Activated CD4-positive, alpha-beta T cell treated with anti-CD3 and anti-CD28 coated beads, Interleukin-2, amount 50 U/mL, for 16 hours (primary cell): ENCODE measurements around the gene PAPSS2.
"Not testable (repeated sequence)": the region's sequence is repeated elsewhere in the genome, so short reads cannot be mapped to it uniquely, and the experiment has no call there.

Experiments
- DNase-seq: peaks from one replicate; pipeline ENCODE4 v3.0.0-alpha.2; 2020

PAPSS2 gene

GRCh38 chr10:87712913-87713616 is 53.4 kb downstream of the PAPSS2 start:
- no peak for DNase-seq

DNA sequence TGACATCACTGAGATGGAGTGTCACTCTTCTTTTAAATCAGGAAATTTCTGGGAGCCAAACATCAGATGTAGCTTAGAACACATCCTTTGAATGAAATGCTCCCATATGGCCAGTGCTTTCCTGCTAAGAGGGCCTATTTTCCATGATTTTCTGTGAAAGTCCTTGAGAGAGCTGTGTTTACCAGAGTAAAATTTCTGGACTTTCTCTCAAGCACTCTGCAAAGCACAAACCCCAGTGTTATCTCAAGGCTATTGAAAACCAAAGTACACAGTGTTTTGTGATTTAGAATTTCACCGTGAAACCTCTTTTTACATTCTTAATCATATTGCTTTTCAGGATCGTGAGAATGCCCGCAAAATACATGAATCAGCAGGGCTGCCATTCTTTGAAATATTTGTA is 54.0 kb downstream of the PAPSS2 start:
- DNase-seq: no peak

- no peak for DNase-seq
Observed at GRCh38 chr10:87715552-87716347, 56.1 kb downstream of the PAPSS2 start.

- DNase-seq: no peak
Observed at GRCh38 chr10:87716348-87716670, 56.6 kb downstream of the PAPSS2 start.

DNA sequence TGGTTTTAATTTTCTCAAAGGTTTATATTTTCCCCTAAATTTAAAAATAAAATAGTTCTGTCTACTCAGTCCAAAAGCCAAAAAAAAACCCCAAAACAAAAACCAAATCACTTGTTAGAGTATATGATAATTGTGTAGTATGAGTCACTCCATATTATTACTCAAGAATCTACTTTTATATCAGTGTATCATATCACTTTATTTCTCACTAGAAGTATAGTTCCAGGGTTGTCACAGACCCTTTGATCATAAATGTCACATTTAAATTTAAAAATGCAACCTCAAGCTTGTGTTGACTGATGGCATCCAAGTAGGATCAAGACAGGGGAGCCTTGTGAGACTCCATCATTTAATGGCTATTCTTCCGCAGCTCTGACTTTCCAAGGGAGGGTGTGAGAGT is 61.0 kb downstream of the PAPSS2 start:
- no peak for DNase-seq

DNA sequence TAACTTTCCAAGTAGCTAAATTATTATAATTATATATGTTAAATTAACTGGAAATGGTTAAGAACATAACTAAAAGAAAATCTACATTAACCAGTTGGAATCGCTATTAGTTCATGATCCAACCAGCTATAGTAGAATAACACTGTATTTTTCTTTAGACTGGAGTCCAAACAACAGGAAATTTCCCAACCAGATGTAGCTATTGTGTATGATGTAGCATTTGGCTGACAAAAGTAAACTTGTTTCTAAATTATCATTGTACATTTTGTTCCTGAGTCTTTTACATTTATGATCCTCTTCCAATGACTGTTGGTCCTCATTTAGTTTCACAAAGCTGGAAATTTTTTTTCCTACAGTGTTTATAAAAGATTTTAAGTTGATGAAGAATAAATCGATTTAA is 62.1 kb downstream of the PAPSS2 start:
- no peak for DNase-seq

DNA sequence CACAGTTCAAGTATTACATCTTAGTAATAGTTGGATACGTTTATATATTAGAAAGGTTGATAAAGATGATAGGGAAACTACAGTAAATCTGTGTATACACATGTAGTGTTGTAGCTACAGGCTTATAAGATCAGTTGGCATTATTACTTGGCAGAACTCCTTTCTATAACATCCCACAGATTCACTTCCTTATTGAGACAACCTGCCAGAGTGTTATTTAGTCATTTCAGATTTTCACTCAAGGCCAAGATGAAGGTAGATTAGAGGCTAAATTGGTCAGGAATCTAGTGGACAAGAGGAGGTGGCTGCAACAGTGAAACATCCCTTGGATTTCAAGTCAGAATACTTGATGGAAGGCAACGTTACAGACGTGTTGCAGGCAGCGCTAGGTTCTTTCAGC is 63.0 kb downstream of the PAPSS2 start:
- no peak for DNase-seq

DNA sequence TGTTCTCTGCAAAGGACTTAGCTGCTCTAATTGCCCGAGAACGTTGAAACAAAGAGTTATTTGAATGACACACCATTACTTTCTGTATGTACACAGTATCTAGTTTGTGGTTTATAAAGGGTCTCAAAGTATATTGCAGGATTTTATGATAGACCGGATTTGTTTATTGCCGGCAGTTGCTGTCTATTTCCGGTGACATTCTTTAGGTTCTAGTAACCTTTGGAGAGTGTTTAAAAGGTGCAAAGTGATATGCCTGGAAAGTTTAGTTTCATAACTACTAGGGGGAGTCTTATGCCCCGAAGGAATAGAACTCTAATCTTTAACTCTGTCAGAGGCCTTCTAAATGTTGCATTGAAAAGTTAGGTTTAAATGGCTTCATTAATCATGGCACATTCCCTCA is 63.8 kb downstream of the PAPSS2 start:
- DNase-seq: no peak

DNA sequence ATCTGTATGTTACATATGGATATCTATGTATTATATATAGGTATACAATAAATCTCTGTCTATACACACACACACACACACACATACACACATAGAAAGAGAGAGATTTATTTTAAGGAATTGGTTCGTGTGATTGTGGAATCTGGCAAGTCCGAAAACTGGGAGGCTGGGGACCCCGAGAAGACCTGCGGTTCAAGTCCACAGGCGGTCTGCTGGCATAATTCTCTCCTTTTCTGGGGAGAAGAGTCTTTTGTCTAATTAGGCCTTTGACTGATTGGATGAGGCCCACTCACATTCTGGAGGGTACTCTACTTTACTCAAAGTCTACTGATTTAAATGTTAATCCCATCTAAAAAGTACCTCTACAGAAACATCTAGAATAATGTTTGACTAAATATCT is 65.1 kb downstream of the PAPSS2 start:
- DNase-seq: no peak

GRCh38 chr10:87729940-87730339 is 70.3 kb downstream of the PAPSS2 start:
- no peak for DNase-seq

DNA sequence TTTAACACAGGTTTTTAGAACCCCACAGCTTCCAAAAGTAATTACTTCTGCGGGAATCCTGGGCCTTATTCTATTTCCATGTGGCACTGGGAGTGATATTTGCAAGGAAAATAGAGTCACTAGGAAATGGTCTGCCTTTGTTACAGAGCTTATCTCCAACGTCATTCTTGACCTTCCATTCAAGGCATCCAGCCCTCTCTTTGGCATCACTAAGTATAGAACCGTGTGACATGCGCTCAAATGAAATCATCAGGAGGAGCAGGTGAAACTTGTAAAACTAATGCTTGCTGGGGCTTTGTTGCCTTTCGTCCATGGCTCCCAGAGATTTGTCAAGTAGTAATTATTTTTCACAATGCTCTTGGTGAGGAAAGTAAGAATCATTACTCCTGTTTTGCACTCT is 73.4 kb downstream of the PAPSS2 start:
- DNase-seq: no peak

GRCh38 chr10:87734987-87735827 is 75.5 kb downstream of the PAPSS2 start:
- no peak for DNase-seq

- DNase-seq: not testable (repeated sequence)
Observed at GRCh38 chr10:87738253-87738652, 78.6 kb downstream of the PAPSS2 start.

DNA sequence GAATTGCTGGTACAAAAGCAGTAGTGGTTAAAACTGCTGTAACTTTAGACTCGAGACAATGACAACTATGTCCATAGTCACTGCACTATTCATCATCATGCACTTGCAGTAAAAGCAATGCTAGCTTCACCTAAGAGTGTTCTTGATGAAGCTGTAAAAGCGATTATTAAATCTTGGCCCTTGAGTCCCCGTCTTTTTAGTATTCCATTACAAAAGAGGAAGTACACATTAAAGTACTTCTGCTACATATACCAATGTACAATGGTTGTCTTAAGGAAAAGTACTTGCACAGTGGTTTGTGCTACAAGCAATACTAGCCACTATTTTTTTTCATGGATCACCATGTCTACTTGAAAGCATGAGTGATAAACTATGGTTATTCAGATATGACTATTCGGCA is 80.0 kb downstream of the PAPSS2 start:
- DNase-seq: no peak

GRCh38 chr10:87740254-87740655 is 80.6 kb downstream of the PAPSS2 start:
- no peak for DNase-seq

- not testable (repeated sequence) for DNase-seq
Observed at GRCh38 chr10:87742992-87743610, 83.4 kb downstream of the PAPSS2 start.

- DNase-seq: no peak
Observed at GRCh38 chr10:87744606-87745005, 84.9 kb downstream of the PAPSS2 start.

DNA sequence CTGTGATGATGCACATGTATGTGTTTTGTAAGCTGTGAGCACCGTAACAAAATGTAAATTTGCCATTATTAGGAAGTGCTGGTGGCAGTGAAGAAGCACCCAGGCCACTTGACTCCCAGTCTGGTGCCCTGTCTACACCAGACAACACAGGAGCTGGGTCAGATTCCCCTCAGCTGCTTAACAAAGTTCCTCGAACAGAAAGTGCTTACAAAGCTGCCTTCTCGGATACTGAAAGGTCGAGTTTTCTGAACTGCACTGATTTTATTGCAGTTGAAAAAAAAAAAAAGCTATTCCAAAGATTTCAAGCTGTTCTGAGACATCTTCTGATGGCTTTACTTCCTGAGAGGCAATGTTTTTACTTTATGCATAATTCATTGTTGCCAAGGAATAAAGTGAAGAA is 87.2 kb downstream of the PAPSS2 start:
- no peak for DNase-seq

DNA sequence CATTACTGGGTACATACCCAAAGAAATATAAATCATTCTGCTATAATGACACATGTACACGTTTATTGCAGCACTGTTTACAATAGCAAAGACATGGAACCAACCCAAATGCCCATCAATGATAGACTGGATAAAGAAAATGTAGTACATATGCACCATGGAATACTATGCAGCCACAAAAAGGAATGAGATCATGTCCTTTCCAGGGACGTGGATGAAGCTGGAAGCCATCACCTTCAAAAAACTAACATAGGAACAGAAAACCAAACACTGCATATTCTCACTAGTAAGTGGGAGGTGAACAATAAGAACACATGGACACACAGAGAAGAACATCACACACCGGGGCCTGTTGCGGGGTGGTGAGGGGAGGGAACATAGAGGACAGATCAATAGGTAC is 88.6 kb downstream of the PAPSS2 start:
- not testable (repeated sequence) for DNase-seq

DNA sequence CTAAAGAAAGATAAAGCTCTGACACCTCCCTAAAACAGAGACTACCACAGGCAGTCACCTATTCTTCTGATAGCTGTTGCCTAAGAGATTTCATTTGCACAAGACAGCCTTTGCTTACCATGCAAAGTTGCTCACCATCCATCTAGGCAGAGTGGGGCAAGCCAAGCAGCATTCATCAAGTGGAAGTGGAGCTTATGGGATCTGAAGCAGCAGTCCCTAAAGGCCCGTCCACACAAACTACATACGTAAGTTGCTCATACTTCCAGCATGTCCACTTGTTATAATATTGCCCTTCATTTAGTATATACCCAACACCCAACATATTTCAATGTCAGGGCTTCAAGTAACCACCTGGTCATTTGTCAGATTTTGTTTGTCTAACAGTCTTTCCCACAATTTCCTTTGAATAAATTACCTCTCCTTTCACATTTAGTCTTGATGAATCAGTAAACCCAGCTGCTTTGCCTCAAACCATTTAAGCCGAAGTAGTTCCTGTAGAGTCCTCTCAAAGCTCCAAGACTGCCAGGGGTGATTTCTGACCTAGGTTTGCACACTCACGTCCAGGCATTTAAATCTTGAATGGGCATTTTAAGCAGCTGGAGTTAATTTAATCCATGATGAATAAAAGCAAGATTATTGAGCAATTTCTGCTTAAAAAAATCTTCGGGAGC is 90.5 kb downstream of the PAPSS2 start:
- no peak for DNase-seq

- DNase-seq: no peak
Observed at GRCh38 chr10:87750817-87751216, 91.1 kb downstream of the PAPSS2 start.

GRCh38 chr10:87751274-87751673 is 91.6 kb downstream of the PAPSS2 start:
- DNase-seq: no peak

DNA sequence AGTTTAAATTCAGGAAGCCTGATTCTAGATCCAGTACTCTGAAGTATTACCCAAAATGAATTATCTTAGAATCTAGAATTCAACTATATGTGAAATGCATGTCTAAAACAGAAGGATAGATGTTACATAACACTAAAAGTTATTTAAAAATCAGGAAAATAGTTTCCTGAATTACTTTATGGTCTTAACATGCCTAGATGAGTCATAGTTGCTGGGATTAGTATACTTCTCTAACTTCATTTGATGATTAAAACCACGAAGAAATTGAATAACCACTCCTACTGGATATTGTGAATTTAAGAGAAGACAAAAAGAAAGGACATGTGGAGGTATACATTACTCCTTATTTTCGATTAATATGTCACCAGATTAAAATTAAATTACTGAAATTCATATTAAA is 92.9 kb downstream of the PAPSS2 start:
- DNase-seq: no peak
